HEK293T (cell line): ENCODE results near the gene ZBTB25.

ENCODE experiments used
- CTCF ChIA-PET: fragments of 350-600 bp; formaldehyde crosslinking; extraction: SDS; loops from one replicate; lab custom pipeline; 2021; ENCODE audit warnings: antibody characterized with exemption, inconsistent platforms; lab: Yijun Ruan, JAX
- POLR2A ChIA-PET: fragments of 350-600 bp; formaldehyde crosslinking; extraction: SDS; loops from one replicate; lab custom pipeline; 2020; ENCODE audit warnings: antibody characterized with exemption, inconsistent platforms; lab: Yijun Ruan, JAX
- DNase-seq: peaks from one replicate; pipeline ENCODE4 v3.0.0; 2012; ENCODE audit warnings: mixed read lengths; ENCODE audit errors: extremely low spot score
- ARNT ChIP-seq: fragments of 450-650 bp; IDR thresholded peaks from 2 replicates; pipeline ENCODE4 v1.6.1; 2017; ENCODE audit warnings: mild to moderate bottlenecking
- BHLHE40 ChIP-seq: fragments of 450-650 bp; IDR thresholded peaks from 2 replicates; pipeline ENCODE4 v1.6.1; 2016; ENCODE audit warnings: mild to moderate bottlenecking, moderate library complexity, borderline replicate concordance
- CTBP1 ChIP-seq: fragments of 450-650 bp; IDR thresholded peaks from 2 replicates; pipeline ENCODE4 v1.6.1; 2016; ENCODE audit warnings: borderline replicate concordance
- ELF4 ChIP-seq: fragments of 450-650 bp; IDR thresholded peaks from 2 replicates; pipeline ENCODE4 v1.6.1; 2017; ENCODE audit warnings: antibody characterized with exemption
- FOXA1 ChIP-seq: fragments of 450-650 bp; IDR thresholded peaks from 2 replicates; pipeline ENCODE4 v1.6.1; 2016; ENCODE audit warnings: mild to moderate bottlenecking
- FOXK2 ChIP-seq: fragments of 450-650 bp; IDR thresholded peaks from 2 replicates; pipeline ENCODE4 v1.6.1; 2016; ENCODE audit warnings: mild to moderate bottlenecking
- FOXM1 ChIP-seq: fragments of 450-650 bp; IDR thresholded peaks from 2 replicates; pipeline ENCODE4 v1.6.1; 2017; ENCODE audit warnings: mild to moderate bottlenecking, borderline replicate concordance
- HDGF ChIP-seq: fragments of 450-650 bp; IDR thresholded peaks from 2 replicates; pipeline ENCODE4 v1.6.1; 2017; ENCODE audit warnings: antibody characterized with exemption, borderline replicate concordance
- L3MBTL2 ChIP-seq: fragments of 450-650 bp; conservative IDR thresholded peaks from 2 replicates; pipeline ENCODE4 v1.6.1; 2016; ENCODE audit warnings: mild to moderate bottlenecking
- LEF1 ChIP-seq: fragments of 450-650 bp; IDR thresholded peaks from 2 replicates; pipeline ENCODE4 v1.6.1; 2017; ENCODE audit warnings: mild to moderate bottlenecking, borderline replicate concordance
- NFRKB ChIP-seq: fragments of 450-650 bp; IDR thresholded peaks from 2 replicates; pipeline ENCODE4 v1.6.1; 2016; ENCODE audit warnings: mild to moderate bottlenecking, moderate library complexity
- SP1 ChIP-seq: fragments of 450-650 bp; IDR thresholded peaks from 2 replicates; pipeline ENCODE4 v1.6.1; 2017
- SUZ12 ChIP-seq: fragments of 450-650 bp; IDR thresholded peaks from 2 replicates; pipeline ENCODE4 v1.6.1; 2016; ENCODE audit warnings: mild to moderate bottlenecking
- TARDBP ChIP-seq: fragments of 450-650 bp; IDR thresholded peaks from 2 replicates; pipeline ENCODE4 v1.6.1; 2016
- ZNF384 ChIP-seq: fragments of 450-650 bp; IDR thresholded peaks from 2 replicates; pipeline ENCODE4 v1.6.1; 2016
- TF ChIP-seq, protein P1 (sequence below): fragments of 450-650 bp; IDR thresholded peaks from 2 replicates; pipeline ENCODE4 v1.6.1; 2016

The ZBTB25 gene

DNA sequence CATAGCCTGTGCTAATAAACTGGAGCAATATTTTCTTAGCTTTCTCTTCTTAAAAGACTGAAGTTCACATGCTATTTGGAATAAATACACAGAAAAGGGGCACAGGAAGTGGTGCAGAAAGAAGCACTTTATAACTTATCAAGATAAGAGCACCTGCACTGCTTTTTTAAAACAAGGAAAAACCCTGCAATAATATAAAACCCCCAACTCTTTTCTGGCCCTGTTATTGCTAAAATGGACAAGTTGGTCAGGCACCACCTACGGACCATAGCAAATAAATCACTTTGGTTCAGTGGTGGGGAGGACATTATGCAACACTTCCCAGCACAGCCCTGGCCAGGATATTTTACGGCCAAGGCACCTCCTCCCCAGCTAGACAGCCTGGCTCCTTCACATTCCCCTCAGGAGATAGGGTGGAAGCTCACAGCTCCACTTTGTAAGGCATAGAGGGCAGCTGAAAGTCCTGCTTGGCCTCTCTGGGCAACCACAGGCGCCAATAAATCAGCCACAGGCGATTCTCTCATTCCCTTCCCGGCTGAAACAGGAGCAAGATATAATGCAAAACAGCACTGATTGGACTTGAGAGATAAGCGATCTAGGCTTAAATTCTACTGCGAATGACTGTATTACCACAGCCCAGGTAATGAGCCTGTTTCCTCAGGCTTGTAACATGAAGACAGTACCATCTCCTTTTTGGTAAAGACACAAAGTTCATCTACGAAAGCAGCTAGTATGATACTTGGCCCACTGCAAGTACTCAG is 2.0 kb downstream of the ZBTB25 start:
- CTCF ChIA-PET: interaction anchor here (0.5 to 2.6 kb wide), 4 partner anchors 8 to 130 kb away, joined by 3 to 11 read pairs (median 3); no protein-coding TSS in a partner anchor
- TF ChIP-seq SP1 (no peak), CTBP1 (peak; percentile 19; the same call in 1 of the 2 replicates)
- TF ChIP-seq, protein P1, sequence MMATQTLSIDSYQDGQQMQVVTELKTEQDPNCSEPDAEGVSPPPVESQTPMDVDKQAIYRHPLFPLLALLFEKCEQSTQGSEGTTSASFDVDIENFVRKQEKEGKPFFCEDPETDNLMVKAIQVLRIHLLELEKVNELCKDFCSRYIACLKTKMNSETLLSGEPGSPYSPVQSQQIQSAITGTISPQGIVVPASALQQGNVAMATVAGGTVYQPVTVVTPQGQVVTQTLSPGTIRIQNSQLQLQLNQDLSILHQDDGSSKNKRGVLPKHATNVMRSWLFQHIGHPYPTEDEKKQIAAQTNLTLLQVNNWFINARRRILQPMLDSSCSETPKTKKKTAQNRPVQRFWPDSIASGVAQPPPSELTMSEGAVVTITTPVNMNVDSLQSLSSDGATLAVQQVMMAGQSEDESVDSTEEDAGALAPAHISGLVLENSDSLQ: peak; percentile 92
- DNase-seq: peak; percentile 64
- POLR2A ChIA-PET: interaction anchor here (0.7 to 3.7 kb wide), 9 partner anchors 9 to 163 kb away, joined by 3 to 17 read pairs (median 4); partner anchors contain the start of gene MTHFD1

DNA sequence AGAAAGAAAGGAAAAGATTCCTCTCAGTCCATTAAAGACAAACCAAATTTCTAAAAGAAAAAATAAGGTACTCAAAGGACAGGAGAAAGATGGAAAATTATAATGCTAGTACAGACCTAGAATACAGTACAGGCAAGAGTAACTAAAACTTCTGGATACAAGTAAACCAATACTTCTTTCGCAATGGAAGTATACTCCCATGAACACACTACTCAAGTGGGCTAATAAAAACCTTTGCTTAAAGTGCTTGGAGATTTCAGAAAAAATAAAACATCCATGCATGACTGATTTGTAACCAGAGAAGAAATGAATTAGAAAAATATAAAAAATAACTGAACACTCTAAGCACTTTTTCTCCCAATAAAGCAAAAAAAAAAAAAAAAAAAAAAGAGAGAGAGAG is 3.5 kb downstream of the ZBTB25 start:
- ChIA-PET CTCF (interaction anchor here (2.6 kb wide), 1 partner anchor 11 kb away, joined by 11 read pairs; no protein-coding TSS in a partner anchor), POLR2A (interaction anchor here (3.7 kb wide), 1 partner anchor 162 kb away, joined by 17 read pairs; no protein-coding TSS in a partner anchor)
- no peak for DNase-seq
- TF ChIP-seq LEF1 (no peak), FOXK2 (no peak), HDGF (no peak), ZNF384 (peak; percentile 85; the same call in 1 of the 2 replicates), ARNT (no peak), FOXA1 (no peak)

DNA sequence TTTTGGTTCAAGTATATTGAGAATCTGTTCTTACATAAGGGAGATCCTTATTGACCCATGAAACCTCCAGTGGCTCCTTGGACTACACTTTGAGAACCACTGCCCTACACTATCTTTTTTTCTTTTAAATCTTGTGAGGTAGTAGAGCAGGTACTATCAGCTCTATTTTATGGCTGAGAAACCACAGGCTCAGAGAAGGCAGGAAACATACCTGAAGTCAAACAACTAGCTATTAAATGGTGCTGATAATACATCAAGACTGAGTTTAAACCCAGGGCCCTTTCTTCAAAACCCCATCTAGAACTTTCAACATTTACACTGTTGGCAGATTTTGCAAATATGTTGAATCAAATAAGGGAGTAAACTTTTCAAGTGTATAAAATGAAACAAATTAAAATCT is 6.9 kb downstream of the ZBTB25 start:
- POLR2A ChIA-PET: interaction anchor here (1.2 kb wide), 1 partner anchor 855 kb away, joined by 3 read pairs; the partner anchor contains the start of gene WDR89
- TF ChIP-seq ARNT (no peak), ELF4 (no peak), HDGF (no peak), FOXA1 (no peak), LEF1 (no peak), ZNF384 (no peak), FOXK2 (no peak), TARDBP (no peak), SP1 (no peak), NFRKB (no peak), SUZ12 (no peak), FOXM1 (no peak), CTBP1 (no peak), BHLHE40 (no peak), L3MBTL2 (no peak)
- TF ChIP-seq, protein P1: no peak
- CTCF ChIA-PET: interaction anchor here (0.6 to 0.8 kb wide), 2 partner anchors 14 to 18 kb away, joined by 3 read pairs; no protein-coding TSS in a partner anchor
- no peak for DNase-seq

DNA sequence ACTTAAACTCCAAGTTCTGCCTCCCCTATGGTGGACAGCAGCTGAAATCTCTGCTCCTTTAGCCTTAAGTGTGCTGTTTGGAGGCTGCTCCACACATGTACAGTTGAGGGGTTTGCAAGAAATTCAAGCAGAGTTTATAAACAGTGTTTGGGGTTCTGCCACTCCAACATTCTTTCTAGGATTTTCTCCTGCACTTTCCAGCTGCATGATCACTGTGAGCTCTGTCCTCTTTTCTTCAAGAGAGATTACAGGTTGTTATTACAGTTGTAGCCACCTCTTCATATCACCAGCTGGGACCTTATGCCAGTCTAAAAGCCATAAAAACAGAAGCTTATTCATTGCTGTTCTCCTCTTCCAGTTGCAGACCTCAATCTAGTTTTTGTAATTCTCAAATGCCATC is 8.4 kb downstream of the ZBTB25 start:
- DNase-seq: no peak
- ChIA-PET CTCF (no interaction called here), POLR2A (interaction anchor here (1.4 kb wide), 2 partner anchors 9 to 10 kb away, joined by 3 to 7 read pairs; partner anchors contain the start of gene ZBTB1)
- TF ChIP-seq NFRKB (no peak), LEF1 (no peak), BHLHE40 (no peak), ARNT (no peak), SUZ12 (no peak), FOXK2 (no peak), FOXM1 (no peak), HDGF (no peak), ZNF384 (no peak), ELF4 (no peak), L3MBTL2 (no peak), FOXA1 (no peak), SP1 (no peak), CTBP1 (no peak), TARDBP (no peak)
- TF ChIP-seq, protein P1: no peak

DNA sequence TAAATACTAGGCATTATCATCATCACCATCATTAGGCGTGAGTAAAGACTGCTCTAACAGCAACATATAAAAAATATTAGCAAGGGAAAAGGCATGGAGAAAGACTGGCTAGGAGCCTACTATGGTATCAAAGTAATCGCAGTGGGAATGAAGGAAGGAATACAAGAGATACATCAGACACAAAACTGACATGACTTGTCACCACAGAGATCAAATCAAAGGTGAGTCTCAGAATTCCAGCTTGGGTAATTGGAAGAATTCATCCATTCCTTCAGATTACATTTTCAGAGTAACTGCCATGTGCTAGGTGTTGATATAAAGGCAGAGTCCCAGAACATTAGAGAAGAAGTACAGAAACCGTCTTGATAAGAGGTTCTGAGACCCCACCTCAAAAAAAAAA is 10.2 kb downstream of the ZBTB25 start:
- no peak for TF ChIP-seq NFRKB
- no peak for TF ChIP-seq SUZ12
- no peak for TF ChIP-seq FOXM1
- TF ChIP-seq ELF4: no peak
- TF ChIP-seq BHLHE40: no peak
- TF ChIP-seq ARNT: no peak
- ChIA-PET CTCF (interaction anchor here (1.0 kb wide), 1 partner anchor 11 kb away, joined by 4 read pairs; no protein-coding TSS in a partner anchor), POLR2A (interaction anchor here (0.6 to 1.5 kb wide), 2 partner anchors 9 to 11 kb away, joined by 3 read pairs; partner anchors contain the start of gene ZBTB1)
- no peak for DNase-seq

DNA sequence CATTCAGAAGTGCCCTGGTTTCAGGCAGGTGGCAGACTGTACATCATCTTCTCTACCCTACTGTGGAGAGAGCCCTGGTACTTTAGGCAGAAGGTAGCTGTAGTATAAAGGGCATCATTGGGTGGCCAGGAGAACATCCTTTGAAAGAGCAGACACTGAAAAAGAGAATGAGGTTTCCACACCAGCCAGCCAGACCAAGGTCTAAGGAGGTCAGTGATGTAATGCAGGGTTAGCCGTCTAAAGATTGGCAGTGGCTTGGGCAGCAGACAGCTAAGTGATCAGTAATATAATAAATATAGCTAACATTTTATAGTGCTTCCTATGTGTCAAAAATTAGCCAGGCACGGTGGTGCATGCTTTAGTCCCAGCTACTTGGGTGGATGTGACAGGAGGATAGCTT is 12.0 kb downstream of the ZBTB25 start:
- ChIA-PET POLR2A (interaction anchor here (1.0 kb wide), 1 partner anchor 11 kb away, joined by 10 read pairs; no protein-coding TSS in a partner anchor), CTCF (no interaction called here)
- TF ChIP-seq L3MBTL2 (no peak), ELF4 (no peak), LEF1 (no peak), SUZ12 (no peak), FOXA1 (no peak), FOXK2 (no peak), NFRKB (no peak), CTBP1 (no peak), FOXM1 (no peak), HDGF (no peak), ARNT (no peak), BHLHE40 (no peak), ZNF384 (no peak), TARDBP (no peak), SP1 (no peak)
- TF ChIP-seq, protein P1: no peak
- no peak for DNase-seq
